ENCODE results near the gene ARF3. TPM values are rescaled to one million over a fixed set of nuclear protein-coding genes. Genes with fewer than 3 reads are reported as not detected.

ARF3 gene
- 71.4 TPM for total RNA-seq

GRCh38 chr12:48957141-48958048 lies at the start of gene ARF3:
TSS of gene ARF3 (minus strand) at chr12:48957487. CDS start at chr12:48941095, 16,392 bp downstream.

DNA sequence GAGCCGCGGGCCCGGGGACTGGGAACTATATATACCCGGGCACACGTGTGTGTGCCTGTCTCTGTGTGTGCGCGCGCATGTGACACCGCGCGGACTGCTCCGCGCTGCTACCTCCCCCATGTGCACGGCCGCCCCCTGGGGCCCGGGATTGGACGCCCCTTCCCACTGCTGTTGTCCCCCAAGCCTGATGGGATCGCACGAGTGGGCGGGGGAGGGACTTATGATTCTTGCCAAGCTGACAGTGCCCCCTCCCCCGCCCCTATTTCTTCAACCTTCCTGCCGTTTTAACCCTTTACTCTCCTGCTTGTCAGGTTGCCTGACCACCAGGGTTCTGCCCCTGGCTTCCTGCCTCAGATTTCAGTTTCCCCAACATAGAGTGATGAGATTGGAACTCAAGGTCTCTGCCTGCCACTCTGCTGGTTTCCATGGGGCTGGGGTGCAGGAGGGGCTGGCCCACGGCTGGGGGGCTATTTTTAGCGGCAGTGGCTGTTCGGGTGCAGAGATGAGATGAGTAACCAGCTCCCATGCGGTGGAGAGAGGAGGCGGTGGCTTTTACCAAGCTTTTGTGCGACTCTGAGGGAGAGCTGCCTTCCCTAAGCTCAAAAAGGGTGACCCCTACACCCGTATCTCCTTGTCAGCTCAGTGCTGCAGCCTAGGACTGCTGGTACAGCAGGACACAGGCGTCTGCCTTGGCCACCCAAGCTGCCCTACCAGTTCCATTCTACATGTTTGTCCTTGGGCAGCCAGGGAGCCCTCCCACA lies 42.3 kb upstream of the ARF3 start, which contains the start of gene DDN:
Gene DDN (minus strand): TSS at position 5 of the 761 bp plus-strand sequence. CDS start 88 bp downstream, outside the sequence.

GRCh38 chr12:48978291-48978740 lies 21.0 kb upstream of the ARF3 start, which contains the start of gene WNT1:
TSS of gene WNT1 (plus strand) at chr12:48978322. CDS start at chr12:48978651, 329 bp downstream.

DNA sequence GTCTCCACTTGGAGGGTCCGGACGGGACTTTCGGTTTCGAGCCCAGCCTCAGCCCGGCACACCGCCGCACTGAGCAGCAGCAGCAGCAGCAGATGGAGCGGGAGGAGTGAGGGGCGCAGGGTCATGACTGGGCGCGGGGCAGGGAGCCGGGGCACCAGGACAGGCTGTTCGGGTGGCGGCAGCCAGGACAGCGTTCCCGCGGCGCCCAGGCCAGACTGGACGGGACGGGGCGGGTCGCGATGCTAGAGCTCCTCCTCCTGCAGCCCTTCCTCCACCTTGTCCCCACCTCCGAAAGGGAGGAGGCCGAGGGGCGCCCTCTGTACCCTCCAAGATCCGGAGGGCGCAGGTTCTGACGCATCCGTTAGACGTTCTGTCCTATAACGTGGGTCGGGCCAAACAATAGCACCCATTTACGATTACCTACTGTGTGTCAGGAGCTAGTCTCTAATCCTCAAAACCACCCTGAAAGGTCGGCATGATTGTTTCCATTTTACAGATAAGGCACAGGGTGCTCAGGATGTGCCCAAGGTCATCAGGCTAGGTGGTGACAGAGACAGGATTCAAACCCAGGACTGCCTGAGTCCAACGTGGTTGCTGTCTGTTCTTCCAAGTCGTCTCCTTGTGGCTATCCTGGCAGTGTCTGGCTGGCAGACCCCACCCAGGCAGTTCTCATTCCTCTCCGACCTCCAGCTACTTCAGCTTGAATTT lies 31.8 kb downstream of the ARF3 start, which contains the start of gene FKBP11:
Gene FKBP11 (minus strand): TSS at position 189 of the 708 bp plus-strand sequence. CDS start 64 bp downstream, at position 125.

Small RNA genes lying within 50 kb of the gene (small RNA-seq; reads per million reads assigned to genes)
- gene AC073610.1 (ENCODE audit: low replicate concordance) = not detected
- gene RNU6-600P (ENCODE audit: low replicate concordance) = not detected
- not detected for gene RNU6-940P (ENCODE audit: low replicate concordance)

Other genes starting within 250 kb of the ARF3 start
- 57.9 TPM for gene CCNT1, start 240.8 kb downstream of the ARF3 start, total RNA-seq
- 70.1 TPM for gene ADCY6, start 168.4 kb downstream of the ARF3 start, total RNA-seq
- 67.6 TPM for gene CACNB3, start 139.0 kb downstream of the ARF3 start, total RNA-seq
- 94.2 TPM for gene DDX23, start 105.3 kb downstream of the ARF3 start, total RNA-seq
- 29.1 TPM for gene RND1, start 91.6 kb downstream of the ARF3 start, total RNA-seq
- gene FKBP11, start 32.0 kb downstream of the ARF3 start, total RNA-seq = 12.2 TPM
- 3.4 TPM for gene WNT10B, start 14.2 kb upstream of the ARF3 start, total RNA-seq
- gene WNT1, start 20.8 kb upstream of the ARF3 start, total RNA-seq = not detected
- 5.3 TPM for gene DDN, start 41.9 kb upstream of the ARF3 start, total RNA-seq
- gene PRKAG1, start 61.3 kb upstream of the ARF3 start, total RNA-seq = 26.3 TPM
- 57.6 TPM for gene KMT2D, start 103.3 kb upstream of the ARF3 start, total RNA-seq
- gene RHEBL1, start 112.5 kb upstream of the ARF3 start, total RNA-seq = 0.63 TPM
- 0.31 TPM for gene DHH, start 137.3 kb upstream of the ARF3 start, total RNA-seq
- 154 TPM for gene LMBR1L, start 153.4 kb upstream of the ARF3 start, total RNA-seq
- 1,288 TPM for gene TUBA1B, start 173.9 kb upstream of the ARF3 start, total RNA-seq
- 9,192 TPM for gene TUBA1A, start 231.6 kb upstream of the ARF3 start, total RNA-seq